Hepatocyte (in vitro differentiated cells): ENCODE results near the gene RAN.
A peak's percentile ranks its signal among the peaks of the same experiment; 100 is the strongest.

ENCODE experiments used
- EZH2 ChIP-seq: fragments of 200-600 bp; sonication (generic); IDR thresholded peaks from 2 replicates; pipeline ENCODE4 v1.6.1; 2016; ENCODE audit warnings: antibody characterized with exemption, mild to moderate bottlenecking, borderline replicate concordance
- EZH2phosphoT487 ChIP-seq: fragments of 200-600 bp; sonication (generic); IDR thresholded peaks from one replicate; pipeline ENCODE4 v1.6.1; 2018; ENCODE audit warnings: antibody characterized with exemption, mild to moderate bottlenecking, low read depth, moderate library complexity; ENCODE audit not compliant: unreplicated experiment, severe bottlenecking
- TF ChIP-seq, protein P1 (sequence below): fragments of 200-600 bp; sonication (generic); IDR thresholded peaks from 2 replicates; pipeline ENCODE4 v1.5.1; 2016; ENCODE audit warnings: antibody characterized with exemption, mild to moderate bottlenecking; ENCODE audit not compliant: poor library complexity

DNA sequence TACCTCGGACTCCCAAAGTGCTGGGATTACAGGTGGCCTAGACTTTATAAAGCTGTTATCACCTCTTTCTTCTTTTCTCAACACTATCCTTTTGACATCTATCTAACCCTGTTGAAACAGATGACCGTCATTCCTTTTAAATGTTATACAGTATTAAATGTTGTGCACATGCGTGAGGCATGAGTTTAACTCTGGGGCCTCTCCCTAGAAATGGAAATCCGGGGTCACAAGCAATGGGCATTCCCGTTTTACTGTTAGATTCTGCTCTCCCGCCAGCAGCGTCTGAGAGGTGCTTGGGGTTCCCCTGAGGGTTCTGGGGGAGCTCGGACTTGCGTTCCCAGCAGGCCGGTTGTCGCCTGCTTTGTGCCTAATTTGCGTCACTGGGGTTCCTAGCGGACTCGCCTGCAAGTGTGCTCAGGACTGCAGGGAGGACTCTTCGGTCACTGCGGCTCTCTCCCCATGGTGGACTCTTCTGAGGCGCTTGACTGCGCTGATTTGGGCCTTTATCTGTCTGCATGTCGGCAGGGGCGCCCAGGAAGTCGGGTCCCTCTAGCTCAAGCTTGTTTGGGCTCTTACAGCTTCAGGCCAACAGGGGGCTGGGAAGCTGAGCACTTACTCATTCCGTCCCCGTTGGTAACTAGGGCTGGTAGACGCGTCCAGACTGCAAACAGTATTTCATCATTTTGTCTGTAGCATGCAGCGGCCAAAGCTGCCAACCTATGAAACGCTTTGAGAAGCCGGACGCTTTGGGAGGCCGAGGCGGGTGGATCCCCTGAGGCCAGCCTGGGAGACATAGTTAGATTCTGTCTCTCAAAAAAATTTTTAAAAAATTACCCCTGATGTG is 1.2 kb upstream of the RAN start:
- TF ChIP-seq, protein P1, sequence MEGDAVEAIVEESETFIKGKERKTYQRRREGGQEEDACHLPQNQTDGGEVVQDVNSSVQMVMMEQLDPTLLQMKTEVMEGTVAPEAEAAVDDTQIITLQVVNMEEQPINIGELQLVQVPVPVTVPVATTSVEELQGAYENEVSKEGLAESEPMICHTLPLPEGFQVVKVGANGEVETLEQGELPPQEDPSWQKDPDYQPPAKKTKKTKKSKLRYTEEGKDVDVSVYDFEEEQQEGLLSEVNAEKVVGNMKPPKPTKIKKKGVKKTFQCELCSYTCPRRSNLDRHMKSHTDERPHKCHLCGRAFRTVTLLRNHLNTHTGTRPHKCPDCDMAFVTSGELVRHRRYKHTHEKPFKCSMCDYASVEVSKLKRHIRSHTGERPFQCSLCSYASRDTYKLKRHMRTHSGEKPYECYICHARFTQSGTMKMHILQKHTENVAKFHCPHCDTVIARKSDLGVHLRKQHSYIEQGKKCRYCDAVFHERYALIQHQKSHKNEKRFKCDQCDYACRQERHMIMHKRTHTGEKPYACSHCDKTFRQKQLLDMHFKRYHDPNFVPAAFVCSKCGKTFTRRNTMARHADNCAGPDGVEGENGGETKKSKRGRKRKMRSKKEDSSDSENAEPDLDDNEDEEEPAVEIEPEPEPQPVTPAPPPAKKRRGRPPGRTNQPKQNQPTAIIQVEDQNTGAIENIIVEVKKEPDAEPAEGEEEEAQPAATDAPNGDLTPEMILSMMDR, result peak; percentile 34
- TF ChIP-seq EZH2phosphoT487, result no peak
- no peak for TF ChIP-seq EZH2
